Activated B cell treated with CpG ODN at 0.5 μM for 24 hours (primary cell): ENCODE data around the gene DRAXIN. TPM values are rescaled to one million over a fixed set of nuclear protein-coding genes. Genes with fewer than 3 reads are reported as not detected.
A peak's percentile ranks its signal among the peaks of the same experiment; 100 is the strongest.

ENCODE experiments used
- ATAC-seq: fragments of 200-7000 bp; cut with Tn5 transposase; one replicate; pipeline ENCODE4 v1.10.0; 2021; ENCODE audit warnings: low read depth, mild to moderate bottlenecking, moderate library complexity
- CTCF ChIA-PET: fragments of 350-600 bp; sonication (Branson Sonifier 250); formaldehyde crosslinking; loops from one replicate; lab custom pipeline; 2021; ENCODE audit warnings: antibody characterized with exemption; lab: Charles Lee
- POLR2A ChIA-PET: fragments of 350-600 bp; sonication (Branson Sonifier 250); formaldehyde crosslinking; loops from one replicate; lab custom pipeline; 2021; ENCODE audit warnings: antibody characterized with exemption; lab: Charles Lee
- DNase-seq: peaks from one replicate; pipeline ENCODE4 v3.0.0; 2022
- H3K27ac Mint-ChIP-seq: one replicate; pipeline ENCODE4 v1.8.0; 2020; ENCODE audit warnings: mixed read lengths
- H3K27me3 Mint-ChIP-seq: one replicate; pipeline ENCODE4 v1.8.0; 2021; ENCODE audit warnings: mixed read lengths
- H3K36me3 Mint-ChIP-seq: one replicate; pipeline ENCODE4 v1.8.0; 2021; ENCODE audit warnings: low read depth, mixed read lengths
- H3K4me1 Mint-ChIP-seq: one replicate; pipeline ENCODE4 v1.8.0; 2021; ENCODE audit warnings: mixed read lengths
- H3K4me3 Mint-ChIP-seq: one replicate; pipeline ENCODE4 v1.8.0; 2020; ENCODE audit warnings: mild to moderate bottlenecking, mixed read lengths
- H3K9me3 Mint-ChIP-seq: one replicate; pipeline ENCODE4 v1.8.0; 2020; ENCODE audit warnings: mixed read lengths
- intact Hi-C: fragments of 100-400 bp; cut with micrococcal nuclease; formaldehyde crosslinking; loops from one replicate; pipeline ENCODE4 v1.15.1; 2024
- total RNA-seq: library from RNA; stranded (reverse); gene quantifications from 2 replicates; pipeline ENCODE4 v1.2.3, GENCODE V29; 2022
- TF ChIP-seq, protein P1 (sequence below): fragments of 200-600 bp; IDR thresholded peaks from one replicate; pipeline ENCODE4 v1.8.0; 2022; ENCODE audit warnings: antibody characterized with exemption, mild to moderate bottlenecking

The DRAXIN gene
- total RNA-seq, 1 donor from 2014 or later = 0.18 TPM

DNA sequence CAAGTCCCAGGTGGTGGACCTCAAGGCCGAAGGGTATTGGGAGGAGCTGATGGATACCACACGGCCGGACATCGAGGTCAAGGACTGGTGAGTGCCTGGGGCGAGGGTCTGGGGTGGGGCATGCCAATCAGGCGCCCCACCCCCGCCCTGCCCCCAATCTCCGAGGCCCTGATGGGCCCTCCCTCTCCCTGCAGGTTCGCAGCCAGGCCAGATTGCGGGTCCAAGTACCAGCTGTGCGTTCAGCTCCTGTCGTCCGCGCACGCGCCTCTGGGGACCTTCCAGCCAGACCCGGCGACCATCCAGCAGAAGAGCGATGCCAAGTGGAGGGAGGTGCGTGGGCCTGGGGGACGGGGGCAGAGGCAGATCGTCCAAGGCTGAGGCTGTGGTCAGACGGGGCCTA, 33.0 kb upstream of the DRAXIN start:
- CTCF ChIA-PET = interaction anchor here (0.8 kb wide), 1 partner anchor 61 kb away, joined by 4 read pairs; no protein-coding TSS in a partner anchor
- DNase-seq = no peak

DNA sequence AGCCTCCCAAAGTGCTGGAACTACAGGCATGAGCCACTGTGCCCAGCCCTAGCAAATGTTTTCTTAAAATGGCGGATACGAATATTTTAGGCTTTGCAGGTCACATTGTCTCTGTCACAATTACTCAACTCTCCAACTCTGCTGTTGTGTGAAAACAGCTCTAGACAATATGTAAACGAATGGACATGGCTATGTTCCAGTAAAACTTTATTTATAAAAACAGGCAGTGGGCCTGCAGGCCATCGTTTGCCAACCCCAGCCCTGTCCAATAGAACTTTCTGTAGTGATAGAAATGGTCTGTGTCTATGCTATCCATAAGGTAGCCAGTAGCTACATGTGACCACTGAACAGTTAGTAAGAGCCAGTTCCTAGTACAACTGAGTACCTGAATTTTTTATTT, 31.8 kb upstream of the DRAXIN start:
- ChIA-PET CTCF (interaction anchor here (1.1 to 1.8 kb wide), 2 partner anchors 9 to 14 kb away, joined by 3 to 6 read pairs; no protein-coding TSS in a partner anchor), POLR2A (interaction anchor here (0.6 kb wide), 1 partner anchor 248 kb away, joined by 3 read pairs; no protein-coding TSS in a partner anchor)
- ATAC-seq = no peak
- no peak for DNase-seq
- intact Hi-C loops = no loop called here
- peaks cover 31% of the 10 kb centered on the region for H3K36me3 Mint-ChIP-seq
- H3K9me3 Mint-ChIP-seq = no peaks in the 10 kb centered on the region
- H3K4me3 Mint-ChIP-seq = no peak overlapping the region
- peaks cover 9% of the 10 kb centered on the region for H3K4me1 Mint-ChIP-seq
- TF ChIP-seq, protein P1, sequence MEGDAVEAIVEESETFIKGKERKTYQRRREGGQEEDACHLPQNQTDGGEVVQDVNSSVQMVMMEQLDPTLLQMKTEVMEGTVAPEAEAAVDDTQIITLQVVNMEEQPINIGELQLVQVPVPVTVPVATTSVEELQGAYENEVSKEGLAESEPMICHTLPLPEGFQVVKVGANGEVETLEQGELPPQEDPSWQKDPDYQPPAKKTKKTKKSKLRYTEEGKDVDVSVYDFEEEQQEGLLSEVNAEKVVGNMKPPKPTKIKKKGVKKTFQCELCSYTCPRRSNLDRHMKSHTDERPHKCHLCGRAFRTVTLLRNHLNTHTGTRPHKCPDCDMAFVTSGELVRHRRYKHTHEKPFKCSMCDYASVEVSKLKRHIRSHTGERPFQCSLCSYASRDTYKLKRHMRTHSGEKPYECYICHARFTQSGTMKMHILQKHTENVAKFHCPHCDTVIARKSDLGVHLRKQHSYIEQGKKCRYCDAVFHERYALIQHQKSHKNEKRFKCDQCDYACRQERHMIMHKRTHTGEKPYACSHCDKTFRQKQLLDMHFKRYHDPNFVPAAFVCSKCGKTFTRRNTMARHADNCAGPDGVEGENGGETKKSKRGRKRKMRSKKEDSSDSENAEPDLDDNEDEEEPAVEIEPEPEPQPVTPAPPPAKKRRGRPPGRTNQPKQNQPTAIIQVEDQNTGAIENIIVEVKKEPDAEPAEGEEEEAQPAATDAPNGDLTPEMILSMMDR = no peak
- H3K27me3 Mint-ChIP-seq = no peaks in the 10 kb centered on the region
- no peak overlapping the region for H3K27ac Mint-ChIP-seq

More for the DNA sequence above, 33.0 kb upstream of the DRAXIN start:
- POLR2A ChIA-PET = interaction anchor here (0.6 to 1.1 kb wide), 2 partner anchors 23 to 61 kb away, joined by 3 to 5 read pairs; no protein-coding TSS in a partner anchor
- H3K9me3 Mint-ChIP-seq = no peaks in the 10 kb centered on the region
- no peaks in the 10 kb centered on the region for H3K27me3 Mint-ChIP-seq
- no peak overlapping the region for H3K27ac Mint-ChIP-seq
- H3K36me3 Mint-ChIP-seq = peaks cover 31% of the 10 kb centered on the region
- no peak overlapping the region for H3K4me3 Mint-ChIP-seq
- H3K4me1 Mint-ChIP-seq = peaks cover 9% of the 10 kb centered on the region
- intact Hi-C loops = no loop called here
- ATAC-seq = no peak
- TF ChIP-seq, protein P1 = no peak

DNA sequence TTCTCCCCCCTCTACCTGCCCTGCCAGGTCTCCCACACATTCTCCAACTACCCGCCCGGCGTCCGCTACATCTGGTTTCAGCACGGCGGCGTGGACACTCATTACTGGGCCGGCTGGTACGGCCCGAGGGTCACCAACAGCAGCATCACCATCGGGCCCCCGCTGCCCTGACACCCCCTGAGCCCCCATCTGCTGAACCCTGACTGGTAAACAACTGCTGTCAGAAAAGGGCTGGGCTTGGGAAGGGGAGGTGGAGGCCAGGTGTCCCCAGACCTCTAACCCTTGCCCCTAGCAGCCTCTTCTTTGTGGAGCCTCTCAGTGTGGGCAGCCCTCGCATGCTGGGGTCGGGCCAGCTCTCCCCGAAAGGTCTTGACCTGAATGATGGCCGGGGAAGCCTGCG, 30.4 kb upstream of the DRAXIN start:
- H3K4me1 Mint-ChIP-seq = no peaks in the 10 kb centered on the region
- POLR2A ChIA-PET = interaction anchor here (1.3 kb wide), 1 partner anchor 20 kb away, joined by 3 read pairs; the partner anchor contains the start of gene MAD2L2
- no peak for DNase-seq
- no peaks in the 10 kb centered on the region for H3K27me3 Mint-ChIP-seq
- CTCF ChIA-PET = interaction anchor here (0.9 to 1.8 kb wide), 2 partner anchors 11 to 16 kb away, joined by 3 to 6 read pairs; no protein-coding TSS in a partner anchor
- no peak overlapping the region for H3K4me3 Mint-ChIP-seq
- TF ChIP-seq, protein P1 = no peak
- ATAC-seq = no peak
- H3K27ac Mint-ChIP-seq = no peak overlapping the region
- peaks cover 31% of the 10 kb centered on the region for H3K36me3 Mint-ChIP-seq
- H3K9me3 Mint-ChIP-seq = no peaks in the 10 kb centered on the region
- intact Hi-C loops = no loop called here

DNA sequence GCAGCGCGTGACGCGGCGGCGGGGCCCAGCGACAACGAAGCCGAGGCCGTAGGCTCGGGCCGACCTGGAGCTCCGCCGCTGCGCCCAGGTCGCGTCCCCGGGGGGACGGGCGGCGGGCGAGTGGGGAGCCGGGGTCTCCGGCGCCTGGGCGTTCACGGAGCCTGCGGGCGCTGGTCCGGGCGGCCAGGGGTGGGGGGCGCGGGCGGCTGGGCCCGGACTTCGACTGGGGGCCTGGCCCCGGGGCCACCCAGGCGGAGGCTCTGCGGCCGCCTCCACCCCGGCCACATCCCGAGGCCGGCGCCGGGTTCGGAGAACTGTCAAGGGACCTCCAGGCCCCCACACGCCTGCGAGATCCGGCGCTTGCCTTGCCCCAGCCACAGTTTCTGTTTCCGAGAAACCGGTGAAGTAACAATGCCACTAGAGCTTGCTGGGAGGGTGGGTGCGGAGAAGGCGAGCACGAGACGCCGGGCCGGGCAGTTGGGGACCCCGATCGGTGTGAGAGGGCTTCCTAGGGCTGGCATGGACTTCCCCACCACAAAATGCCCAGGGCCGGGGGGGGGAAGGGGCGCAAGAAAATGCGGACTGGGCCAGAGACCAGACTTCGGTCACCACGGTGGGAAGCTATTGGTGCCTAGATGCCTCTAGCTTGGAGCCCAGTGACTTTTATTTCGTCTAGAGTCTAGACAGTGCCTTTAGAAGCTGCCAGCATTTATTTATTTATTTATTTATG, 27.0 kb upstream of the DRAXIN start:
- CTCF ChIA-PET = interaction anchor here (1.1 to 4.3 kb wide), 16 partner anchors 11 to 627 kb away, joined by 3 to 61 read pairs (median 6); partner anchors contain the start of genes FBXO2 and MAD2L2
- no peaks in the 10 kb centered on the region for H3K4me1 Mint-ChIP-seq

More for the DNA sequence above, 27.0 kb upstream of the DRAXIN start:
- ATAC-seq (peak; percentile 43), DNase-seq (peak; percentile 44)
- Mint-ChIP-seq H3K27me3 (no peaks in the 10 kb centered on the region), H3K27ac (peak overlapping the region; percentile 66), H3K9me3 (no peaks in the 10 kb centered on the region), H3K36me3 (peaks cover 23% of the 10 kb centered on the region), H3K4me3 (peak overlapping the region; percentile 85)
- intact Hi-C loops = loop anchor here (1.0 kb wide), 3 partner anchors 10 to 55 kb away; partner anchors contain the start of genes FBXO2, FBXO44 and MAD2L2
- POLR2A ChIA-PET = interaction anchor here (0.6 to 3.5 kb wide), 19 partner anchors 9 to 1659 kb away, joined by 3 to 48 read pairs (median 6); partner anchors contain the start of genes AGTRAP, CLCN6, FBXO2 and FBXO44
- TF ChIP-seq, protein P1 = no peak
